GM12864 (cell line): ENCODE results near the gene TERB1.

Source experiments
- DNase-seq: peaks from one replicate; pipeline ENCODE4 v3.0.0-alpha.2; 2011; ENCODE audit warnings: low read depth
- H3K4me3 ChIP-seq: 2 replicates; pipeline ENCODE4 v1.5.1; 2011; ENCODE audit warnings: mild to moderate bottlenecking, low read depth, low read length, control low read depth
- TF ChIP-seq, protein P1 (sequence below): IDR thresholded peaks from 2 replicates; pipeline ENCODE4 v1.5.1; 2011; ENCODE audit warnings: low read depth, mild to moderate bottlenecking, moderate library complexity, low read length, control low read depth, inconsistent platforms; ENCODE audit errors: missing control alignments

The TERB1 gene

GRCh38 chr16:66751992-66752322 lies 49.4 kb downstream of the TERB1 start:
- DNase-seq: no peak
- TF ChIP-seq, protein P1, sequence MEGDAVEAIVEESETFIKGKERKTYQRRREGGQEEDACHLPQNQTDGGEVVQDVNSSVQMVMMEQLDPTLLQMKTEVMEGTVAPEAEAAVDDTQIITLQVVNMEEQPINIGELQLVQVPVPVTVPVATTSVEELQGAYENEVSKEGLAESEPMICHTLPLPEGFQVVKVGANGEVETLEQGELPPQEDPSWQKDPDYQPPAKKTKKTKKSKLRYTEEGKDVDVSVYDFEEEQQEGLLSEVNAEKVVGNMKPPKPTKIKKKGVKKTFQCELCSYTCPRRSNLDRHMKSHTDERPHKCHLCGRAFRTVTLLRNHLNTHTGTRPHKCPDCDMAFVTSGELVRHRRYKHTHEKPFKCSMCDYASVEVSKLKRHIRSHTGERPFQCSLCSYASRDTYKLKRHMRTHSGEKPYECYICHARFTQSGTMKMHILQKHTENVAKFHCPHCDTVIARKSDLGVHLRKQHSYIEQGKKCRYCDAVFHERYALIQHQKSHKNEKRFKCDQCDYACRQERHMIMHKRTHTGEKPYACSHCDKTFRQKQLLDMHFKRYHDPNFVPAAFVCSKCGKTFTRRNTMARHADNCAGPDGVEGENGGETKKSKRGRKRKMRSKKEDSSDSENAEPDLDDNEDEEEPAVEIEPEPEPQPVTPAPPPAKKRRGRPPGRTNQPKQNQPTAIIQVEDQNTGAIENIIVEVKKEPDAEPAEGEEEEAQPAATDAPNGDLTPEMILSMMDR: no peak
- H3K4me3 ChIP-seq: peak overlapping the region; percentile 90

GRCh38 chr16:66751303-66751991 lies 49.9 kb downstream of the TERB1 start, which contains the start of gene DYNC1LI2:
DYNC1LI2 (minus strand) TSS chr16:66751609; CDS start chr16:66751591, 18 bp downstream.
- TF ChIP-seq, protein P1: peak; percentile 79
- no peak for DNase-seq
- H3K4me3 ChIP-seq: peak within 1 kb of the TSS; percentile 90

DNA sequence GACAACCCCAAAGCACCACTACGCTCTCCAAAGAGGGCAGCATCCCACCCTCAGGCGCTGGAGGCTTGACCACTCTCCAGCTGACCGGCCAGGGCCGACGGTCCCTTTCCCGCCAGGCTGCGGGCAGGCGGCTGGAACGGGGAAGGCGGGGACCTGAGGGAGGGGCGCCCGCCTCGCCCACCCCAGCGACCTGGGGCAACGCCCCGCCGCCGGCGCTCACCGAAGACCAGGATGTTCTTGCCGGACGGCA lies 50.4 kb downstream of the TERB1 start:
- no peak for DNase-seq
- TF ChIP-seq, protein P1: no peak
- H3K4me3 ChIP-seq: peak overlapping the region; percentile 90

- DNase-seq: no peak
- TF ChIP-seq, protein P1: no peak
- peak overlapping the region; percentile 90 for H3K4me3 ChIP-seq
These were observed 50.9 kb downstream of the TERB1 start for GRCh38 chr16:66750279-66751052.

DNA sequence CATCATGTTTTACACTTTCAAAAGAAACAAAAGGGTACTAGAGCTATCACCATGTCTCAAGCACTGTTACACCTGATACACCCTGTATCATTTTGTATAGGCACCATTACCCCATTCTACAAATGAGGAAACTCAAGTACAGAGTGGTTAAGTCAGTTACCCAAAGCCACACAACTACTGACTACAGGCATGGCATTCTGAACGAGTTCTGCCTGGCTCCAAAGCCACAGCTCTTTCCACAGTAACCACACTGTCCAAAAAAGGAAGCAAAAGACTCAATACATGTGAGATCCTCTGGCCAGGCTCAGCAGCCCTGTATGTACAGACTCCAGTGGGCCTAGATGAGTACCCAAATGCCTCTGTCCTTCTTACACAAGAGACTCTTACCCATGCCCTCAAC lies 54.7 kb downstream of the TERB1 start:
- TF ChIP-seq, protein P1: no peak
- DNase-seq: no peak
- no peak overlapping the region for H3K4me3 ChIP-seq

DNA sequence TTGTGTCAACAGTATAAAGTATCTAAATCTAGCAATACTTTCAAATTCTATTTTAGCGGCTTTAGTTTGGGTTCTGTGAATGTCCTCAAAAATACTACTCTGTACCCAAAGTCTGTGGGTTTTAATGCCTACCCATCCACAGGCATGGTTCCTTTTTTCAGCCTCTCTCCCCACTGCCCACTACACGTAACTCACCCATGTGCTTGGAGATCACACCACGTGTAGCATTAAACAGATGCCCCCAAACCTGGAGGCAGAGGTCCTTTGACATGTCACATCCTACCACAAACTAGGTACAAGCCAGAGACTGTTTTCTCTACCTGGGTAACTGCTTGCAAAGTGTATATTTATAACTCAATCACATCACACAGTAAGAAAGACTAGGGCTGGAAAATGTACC lies 55.3 kb downstream of the TERB1 start:
- H3K4me3 ChIP-seq: no peak overlapping the region
- TF ChIP-seq, protein P1: no peak
- DNase-seq: no peak
